NOMO-1 treated with DMSO at 0.1 percent for 48 hours (cell line): ENCODE results near the gene DIO3.
"Not testable (repeated sequence)": the region's sequence is repeated elsewhere in the genome, so short reads cannot be mapped to it uniquely, and the experiment has no call there.

Experiments
- DNase-seq: peaks from one replicate; lab custom pipeline; 2025; ENCODE audit not compliant: unreplicated experiment; lab: John Stamatoyannopoulos, UW

Gene DIO3

GRCh38 chr14:101557811-101558738 is 3.2 kb upstream of the DIO3 start:
- DNase-seq = no peak

GRCh38 chr14:101558739-101559240 is 2.5 kb upstream of the DIO3 start:
- no peak for DNase-seq

GRCh38 chr14:101559250-101559623 is 2.1 kb upstream of the DIO3 start:
- no peak for DNase-seq

GRCh38 chr14:101559624-101560533 is 1.4 kb upstream of the DIO3 start:
- no peak for DNase-seq

- DNase-seq = no peak
These were observed 671 bp upstream of the DIO3 start for GRCh38 chr14:101560534-101561113.

- no peak for DNase-seq
These were observed 699 bp downstream of the DIO3 start for GRCh38 chr14:101561897-101562490.

GRCh38 chr14:101562659-101563351 is 1.5 kb downstream of the DIO3 start:
- no peak for DNase-seq

- no peak for DNase-seq
These were observed 2.0 kb downstream of the DIO3 start for GRCh38 chr14:101563352-101563653.

GRCh38 chr14:101563654-101564443 is 2.6 kb downstream of the DIO3 start:
- DNase-seq = no peak

GRCh38 chr14:101564444-101564776 is 3.1 kb downstream of the DIO3 start:
- no peak for DNase-seq

GRCh38 chr14:101564819-101565698 is 3.8 kb downstream of the DIO3 start:
- no peak for DNase-seq

- no peak for DNase-seq
These were observed 6.0 kb downstream of the DIO3 start for GRCh38 chr14:101567252-101567651.

- DNase-seq = no peak
These were observed 9.7 kb downstream of the DIO3 start for GRCh38 chr14:101571004-101571403.

GRCh38 chr14:101572526-101572925 is 11.2 kb downstream of the DIO3 start:
- not testable (repeated sequence) for DNase-seq

GRCh38 chr14:101573289-101573688 is 12.0 kb downstream of the DIO3 start:
- no peak for DNase-seq

- DNase-seq = no peak
These were observed 14.3 kb downstream of the DIO3 start for GRCh38 chr14:101575581-101575980.

- DNase-seq = no peak
These were observed 16.1 kb downstream of the DIO3 start for GRCh38 chr14:101577221-101577909.

- DNase-seq = no peak
These were observed 17.2 kb downstream of the DIO3 start for GRCh38 chr14:101578489-101578888.
